Right atrium auricular region (tissue), 2 donors: ENCODE data around the gene MTFP1. TPM values are rescaled to one million over a fixed set of nuclear protein-coding genes. Genes with fewer than 3 reads are reported as not detected.

Experiments
- DNase-seq: peaks from one replicate; pipeline ENCODE4 v3.0.0-alpha.2; 2019; ENCODE audit warnings: low spot score
- H3K27ac ChIP-seq, 2 donors: fragments of 200-600 bp; sonication (generic); 1 replicate in 1 of 2; 2 replicates in 1 of 2; pipeline ENCODE4 v1.5.1; 2016 to 2019
- H3K27me3 ChIP-seq, 2 donors: fragments of 200-600 bp; sonication (generic); one replicate each; pipeline versions ENCODE4 v1.5.1 to v1.6.0; 2017 to 2019
- H3K36me3 ChIP-seq: fragments of 200-600 bp; sonication (generic); one replicate; pipeline ENCODE4 v1.5.1; 2016
- H3K4me1 ChIP-seq, 2 donors: fragments of 200-600 bp; sonication (generic); one replicate each; pipeline versions ENCODE4 v1.5.1 to v1.6.0; 2017 to 2019
- H3K4me3 ChIP-seq, 2 donors: fragments of 200-600 bp; sonication (generic); 1 replicate in 1 of 2; 2 replicates in 1 of 2; pipeline ENCODE4 v1.5.1; 2017 to 2019; ENCODE audit warnings: mild to moderate bottlenecking in 1 of 2, moderate library complexity in 1 of 2
- H3K9me3 ChIP-seq, 2 donors: fragments of 200-600 bp; sonication (generic); one replicate each; pipeline ENCODE4 v1.5.1; 2019
- total RNA-seq, 2 donors: library from RNA; depleted of rRNA; stranded (reverse); fragments of >200 nt; gene quantifications; one replicate each; pipeline ENCODE4 v1.1.0, GENCODE V29; 2016
- TF ChIP-seq, protein P1 (sequence below), 2 donors: fragments of 200-600 bp; sonication (generic); IDR thresholded peaks; one replicate each; pipeline ENCODE4 v1.5.1; 2019; ENCODE audit warnings: antibody characterized with exemption in 2 of 2

MTFP1 gene
- total RNA-seq, 2 donors from 2014 or later: 18.4 to 38.8 TPM

DNA sequence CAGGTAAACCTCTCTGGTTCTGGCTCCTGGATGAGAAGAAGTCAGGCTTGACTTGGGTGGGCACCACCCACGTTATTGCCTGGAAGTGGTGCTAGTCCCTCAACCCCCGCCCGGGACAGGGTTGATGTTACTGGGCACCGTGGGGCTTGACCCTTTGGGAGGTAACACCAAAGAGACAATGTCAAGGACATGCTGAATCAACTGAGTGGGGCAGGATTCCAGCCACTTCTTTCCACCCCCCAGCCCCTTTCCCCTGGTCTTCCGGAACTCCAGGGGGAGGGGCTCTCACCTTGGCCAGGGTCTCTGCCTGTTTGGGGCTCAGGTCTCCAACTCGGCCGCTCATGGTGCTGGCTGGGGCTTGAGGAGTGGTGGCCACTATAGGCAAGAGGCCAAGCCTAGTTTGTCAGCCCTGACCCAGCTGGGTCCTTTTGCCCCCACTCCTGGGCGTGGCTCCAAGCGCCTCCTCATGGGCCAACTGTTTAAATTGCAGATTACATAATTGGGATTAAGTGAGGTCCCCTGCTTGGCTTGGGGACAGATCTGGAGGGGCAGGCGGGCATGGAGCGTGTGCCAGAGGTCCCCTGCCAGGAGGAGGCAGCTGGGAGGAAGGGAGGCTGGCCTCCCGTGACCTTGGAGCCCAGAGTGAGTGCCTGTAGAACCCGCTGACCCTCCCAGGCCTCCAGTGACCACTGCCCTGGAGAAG is 46.2 kb downstream of the MTFP1 start, which contains the start of gene SEC14L3:
SEC14L3 (minus strand) TSS at position 402 of the 703 bp plus-strand sequence; CDS start at position 343, 59 bp downstream.
- Histone ChIP-seq H3K4me3 (no peak within 1 kb of the TSS), H3K9me3 (no peaks in the 10 kb centered on the region), H3K4me1 (no peaks in the 10 kb centered on the region), H3K36me3 (no peaks in the 10 kb centered on the region), H3K27ac (no peak within 1 kb of the TSS), H3K27me3 (no peaks in the 10 kb centered on the region)
- TF ChIP-seq, protein P1, sequence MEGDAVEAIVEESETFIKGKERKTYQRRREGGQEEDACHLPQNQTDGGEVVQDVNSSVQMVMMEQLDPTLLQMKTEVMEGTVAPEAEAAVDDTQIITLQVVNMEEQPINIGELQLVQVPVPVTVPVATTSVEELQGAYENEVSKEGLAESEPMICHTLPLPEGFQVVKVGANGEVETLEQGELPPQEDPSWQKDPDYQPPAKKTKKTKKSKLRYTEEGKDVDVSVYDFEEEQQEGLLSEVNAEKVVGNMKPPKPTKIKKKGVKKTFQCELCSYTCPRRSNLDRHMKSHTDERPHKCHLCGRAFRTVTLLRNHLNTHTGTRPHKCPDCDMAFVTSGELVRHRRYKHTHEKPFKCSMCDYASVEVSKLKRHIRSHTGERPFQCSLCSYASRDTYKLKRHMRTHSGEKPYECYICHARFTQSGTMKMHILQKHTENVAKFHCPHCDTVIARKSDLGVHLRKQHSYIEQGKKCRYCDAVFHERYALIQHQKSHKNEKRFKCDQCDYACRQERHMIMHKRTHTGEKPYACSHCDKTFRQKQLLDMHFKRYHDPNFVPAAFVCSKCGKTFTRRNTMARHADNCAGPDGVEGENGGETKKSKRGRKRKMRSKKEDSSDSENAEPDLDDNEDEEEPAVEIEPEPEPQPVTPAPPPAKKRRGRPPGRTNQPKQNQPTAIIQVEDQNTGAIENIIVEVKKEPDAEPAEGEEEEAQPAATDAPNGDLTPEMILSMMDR (IDR thresholded peaks at IDR 0.05): no peak
- no peak for DNase-seq

DNA sequence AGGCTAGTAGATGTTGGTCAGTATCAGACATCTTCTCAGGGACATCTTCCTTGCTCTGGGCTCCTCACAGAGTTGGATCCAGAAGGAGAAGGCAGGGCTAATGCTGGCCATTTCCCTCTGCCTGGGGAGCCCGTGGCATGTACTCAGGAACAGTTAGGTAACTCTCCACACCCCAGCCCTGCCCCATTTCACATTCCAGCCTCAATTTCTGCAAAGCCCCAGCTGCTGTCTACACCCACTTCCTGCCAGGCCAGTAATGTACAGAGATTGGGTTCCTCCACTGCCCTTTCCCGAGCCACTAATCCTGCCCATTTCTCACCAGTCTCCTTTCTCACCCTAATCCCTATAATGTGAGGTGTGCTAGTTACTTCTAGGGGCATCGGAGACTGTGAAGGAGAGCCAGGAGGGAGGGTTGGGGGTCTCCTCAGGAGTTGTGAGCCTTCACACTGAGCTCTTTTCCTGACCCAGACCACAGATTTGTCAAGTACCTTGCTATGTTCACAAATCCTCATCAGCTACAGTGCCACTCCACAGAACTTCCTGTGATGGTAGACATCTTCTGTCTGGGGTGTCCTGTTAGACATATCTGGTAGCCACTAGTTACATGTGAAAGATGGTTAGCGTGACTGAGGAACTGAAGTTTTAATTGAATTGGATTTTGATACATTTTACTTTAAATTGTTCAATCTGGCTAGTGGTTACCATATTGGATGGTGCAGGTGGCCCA is 47.6 kb downstream of the MTFP1 start:
- Histone ChIP-seq H3K36me3 (no peaks in the 10 kb centered on the region), H3K27ac (no peak overlapping the region), H3K4me3 (no peak overlapping the region), H3K27me3 (no peaks in the 10 kb centered on the region), H3K9me3 (no peaks in the 10 kb centered on the region), H3K4me1 (no peaks in the 10 kb centered on the region)
- DNase-seq: no peak
- TF ChIP-seq, protein P1 (IDR thresholded peaks at IDR 0.05): no peak

DNA sequence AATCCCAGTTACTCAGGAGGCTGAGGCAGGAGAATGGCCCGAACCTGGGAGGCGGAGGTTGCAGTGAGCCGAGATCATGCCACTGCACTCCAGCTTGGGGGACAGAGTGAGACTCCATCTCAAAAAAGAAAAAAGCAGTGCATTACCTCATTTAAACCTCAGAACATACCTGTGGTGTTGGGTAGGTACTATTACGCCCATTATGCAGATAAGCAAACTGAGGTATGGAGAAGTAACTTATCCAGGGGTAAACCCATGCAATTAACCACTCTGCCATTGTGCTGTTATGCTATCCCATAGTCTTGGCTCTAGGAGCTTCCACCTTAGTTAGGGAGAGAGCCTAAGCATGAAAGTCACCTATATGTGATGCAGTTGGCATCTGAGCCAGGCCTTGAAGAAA is 48.6 kb downstream of the MTFP1 start:
- Histone ChIP-seq H3K27me3 (no peaks in the 10 kb centered on the region), H3K27ac (no peak overlapping the region), H3K36me3 (no peaks in the 10 kb centered on the region), H3K9me3 (no peaks in the 10 kb centered on the region), H3K4me1 (no peaks in the 10 kb centered on the region), H3K4me3 (no peak overlapping the region)
- no peak for DNase-seq
- TF ChIP-seq, protein P1 (IDR thresholded peaks at IDR 0.05): no peak

DNA sequence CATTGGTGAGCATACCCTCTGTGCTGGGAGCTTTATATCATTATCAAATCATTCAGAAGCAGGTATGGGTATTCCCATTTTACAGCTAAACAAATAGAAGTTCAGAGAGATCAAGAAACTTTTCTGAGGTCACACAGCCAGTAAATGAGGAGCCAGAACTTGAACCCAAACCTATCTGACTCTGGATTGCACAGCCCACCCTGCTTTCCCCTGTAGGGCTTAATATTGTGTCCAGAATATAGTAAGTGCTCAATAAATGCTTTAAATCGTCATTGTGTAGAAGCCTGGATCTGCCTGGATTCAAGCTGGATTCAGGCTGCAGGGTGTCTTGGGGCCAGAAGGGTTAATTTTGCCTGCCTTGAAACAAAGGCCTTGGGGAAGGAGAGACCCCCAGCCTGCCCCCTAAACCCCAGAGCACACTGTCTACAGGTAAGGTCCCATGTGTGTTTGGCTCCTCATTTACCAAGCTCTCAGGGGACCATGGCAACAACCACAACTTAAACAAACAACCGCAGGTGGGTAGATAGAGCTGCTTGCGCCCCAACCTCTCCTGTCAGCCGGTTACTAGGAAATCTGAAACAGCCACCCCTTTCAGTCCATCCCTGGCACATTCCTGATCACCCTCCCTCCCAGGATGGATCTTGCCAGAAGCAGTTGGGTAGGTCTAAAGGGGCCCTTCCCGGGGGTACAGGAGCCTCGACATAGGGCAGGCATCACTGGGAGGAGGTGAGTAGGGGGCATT is 49.3 kb downstream of the MTFP1 start:
- no peaks in the 10 kb centered on the region for H3K36me3 ChIP-seq
- DNase-seq: no peak
- no peaks in the 10 kb centered on the region for H3K9me3 ChIP-seq
- no peak overlapping the region for H3K4me3 ChIP-seq
- TF ChIP-seq, protein P1 (IDR thresholded peaks at IDR 0.05): no peak
- no peaks in the 10 kb centered on the region for H3K27me3 ChIP-seq
- no peaks in the 10 kb centered on the region for H3K4me1 ChIP-seq
- H3K27ac ChIP-seq: no peak overlapping the region

Other genes starting within 250 kb of the MTFP1 start
- gene LIF, start 179.0 kb upstream of the MTFP1 start, total RNA-seq: 1 to 10 TPM in 1 of 2 donors, under 1 TPM in 1; 0.79 to 8.9 TPM
- gene OSM, start 158.9 kb upstream of the MTFP1 start, total RNA-seq: 1 to 10 TPM in 1 of 2 donors, under 1 TPM in 1; 0.63 to 1.6 TPM
- gene CASTOR1, start 136.3 kb upstream of the MTFP1 start, total RNA-seq: 10 to 100 TPM in 1 of 2 donors, 1 to 10 TPM in 1; 8.1 to 12.5 TPM
- 1 to 10 TPM; 5.9 to 9.3 TPM for gene TBC1D10A, start 98.8 kb upstream of the MTFP1 start, total RNA-seq
- gene SF3A1, start 68.9 kb upstream of the MTFP1 start, total RNA-seq: 10 to 100 TPM; 52.3 to 81.1 TPM
- gene CCDC157, start 68.8 kb upstream of the MTFP1 start, total RNA-seq: under 1 TPM; 0.26 to 0.55 TPM
- 1 to 10 TPM; 5.6 to 7.5 TPM for gene RNF215, start 38.4 kb upstream of the MTFP1 start, total RNA-seq
- 1 to 10 TPM in 1 of 2 donors, under 1 TPM in 1; 0.89 to 2.8 TPM for gene SEC14L2, start 28.8 kb upstream of the MTFP1 start, total RNA-seq
- gene SEC14L3, start 46.2 kb downstream of the MTFP1 start, total RNA-seq: not detected
- not detected for gene SEC14L4, start 79.9 kb downstream of the MTFP1 start, total RNA-seq
- gene SEC14L6, start 121.0 kb downstream of the MTFP1 start, total RNA-seq: 1 to 10 TPM in 1 of 2 donors, under 1 TPM in 1; 0.11 to 1.1 TPM
- gene GAL3ST1, start 148.9 kb downstream of the MTFP1 start, total RNA-seq: 1 to 10 TPM in 1 of 2 donors, under 1 TPM in 1; 0.33 to 1.7 TPM
- 10 to 100 TPM; 13.2 to 33.5 TPM for gene PES1, start 166.1 kb downstream of the MTFP1 start, total RNA-seq
- 10 to 100 TPM; 28.7 to 38.2 TPM for gene TCN2, start 181.4 kb downstream of the MTFP1 start, total RNA-seq
- gene SLC35E4, start 210.0 kb downstream of the MTFP1 start, total RNA-seq: 1 to 10 TPM; 4.0 to 9.1 TPM
- 1 to 10 TPM; 1.8 to 4.9 TPM for gene DUSP18, start 242.1 kb downstream of the MTFP1 start, total RNA-seq